HG03378 (cell line): ENCODE results near the gene SETD6.
A peak's percentile ranks its signal among the peaks of the same experiment; 100 is the strongest.

ENCODE experiments used
- ATAC-seq: cut with Tn5 transposase; IDR thresholded peaks from one replicate; pipeline ENCODE4 v1.9.1; 2021; ENCODE audit warnings: mild to moderate bottlenecking, moderate library complexity; ENCODE audit not compliant: unreplicated experiment

Gene SETD6

DNA sequence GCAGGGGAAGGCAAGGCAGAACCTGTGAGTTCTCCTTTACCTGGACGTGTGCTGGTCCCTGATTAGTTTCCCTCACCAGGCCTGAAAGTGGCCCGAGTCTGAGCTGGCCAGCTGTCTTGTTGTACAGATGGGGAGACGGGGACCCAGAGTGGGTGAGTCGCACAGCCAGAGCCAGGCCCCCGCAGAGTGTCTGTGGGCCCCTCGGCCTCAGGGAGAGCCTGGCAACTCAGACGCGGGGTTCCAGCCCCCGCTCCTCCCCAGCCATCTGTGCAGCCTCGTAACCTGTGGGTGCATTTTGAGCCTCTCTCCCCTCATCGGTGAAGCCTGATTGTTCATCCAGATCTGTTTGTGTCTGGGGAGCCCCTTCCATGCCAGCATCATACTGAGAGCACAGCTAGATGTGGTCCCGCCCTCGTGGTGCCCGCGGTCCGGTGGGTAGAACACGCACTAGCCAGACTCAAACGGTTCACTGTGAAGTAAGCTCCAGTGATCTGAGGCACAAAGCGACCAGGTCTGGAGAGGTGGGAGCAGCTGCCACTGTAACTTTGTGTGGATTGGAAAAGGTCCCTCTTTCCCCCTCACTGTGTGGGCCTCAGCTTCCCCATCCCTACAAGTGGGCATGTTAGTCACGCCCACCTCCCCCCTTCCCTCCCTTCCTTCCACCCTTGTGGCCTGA, 21.4 kb upstream of the SETD6 start:
- no peak for ATAC-seq

- ATAC-seq, result peak; percentile 81
Measured at GRCh38 chr16:58494981-58495520, 20.3 kb upstream of the SETD6 start.

GRCh38 chr16:58495521-58496331, 19.6 kb upstream of the SETD6 start:
- no peak for ATAC-seq

DNA sequence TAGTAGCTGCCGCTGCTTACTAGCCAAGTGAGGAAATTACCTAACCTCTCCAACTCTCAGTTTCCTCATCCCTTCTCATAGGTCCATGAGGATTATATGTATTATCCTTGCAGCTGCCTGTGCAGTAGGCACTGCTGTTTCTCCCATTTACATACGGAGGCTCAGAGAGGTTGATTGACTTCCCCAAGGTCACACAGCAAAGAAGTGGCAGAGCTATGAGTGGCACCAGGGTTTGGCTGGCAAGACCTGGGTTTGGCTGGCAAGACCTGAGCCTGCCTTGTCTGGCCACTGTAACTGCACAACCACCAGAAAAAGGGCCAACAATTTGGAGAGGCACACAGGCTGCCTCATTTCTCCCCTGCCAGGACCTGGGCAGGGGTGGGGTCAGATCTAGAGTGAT, 17.8 kb upstream of the SETD6 start:
- no peak for ATAC-seq

- no peak for ATAC-seq
Measured at GRCh38 chr16:58497935-58498334, 17.4 kb upstream of the SETD6 start.

DNA sequence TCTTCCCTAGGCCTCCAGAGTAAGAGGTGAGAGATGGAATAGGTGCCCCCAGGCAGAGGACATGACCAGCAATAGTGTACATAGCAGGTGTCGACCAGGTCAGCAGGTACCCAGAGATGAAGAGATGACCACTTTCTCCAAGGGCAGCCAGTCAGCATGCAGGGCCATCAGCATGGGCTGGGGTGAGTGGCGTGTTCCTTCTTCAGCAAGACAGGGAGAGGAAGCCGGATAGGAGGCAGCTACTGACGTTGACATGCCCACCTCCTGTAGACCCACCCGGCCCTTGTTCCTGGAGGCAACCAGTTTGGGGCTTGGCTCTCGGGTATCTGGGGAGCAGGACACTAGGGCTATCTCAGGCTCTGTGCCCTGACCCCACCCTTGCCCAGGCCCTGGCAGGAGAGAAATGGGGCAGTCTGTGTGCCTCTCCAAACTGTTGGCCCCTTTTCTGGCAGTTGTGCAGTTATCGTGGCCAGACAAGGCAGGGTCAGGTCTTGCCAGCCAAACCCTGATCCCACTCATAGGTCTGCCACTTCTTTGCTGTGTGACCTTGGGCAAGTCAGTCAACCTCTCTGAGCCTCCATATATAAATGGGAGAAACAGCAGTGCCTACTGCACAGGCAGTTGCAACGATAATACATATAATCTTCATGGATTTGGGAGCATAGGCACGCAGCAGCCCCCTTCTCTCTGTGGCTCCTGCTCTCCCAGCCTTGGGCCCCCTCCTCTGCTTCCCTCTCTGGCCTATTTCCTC, 16.8 kb upstream of the SETD6 start:
- ATAC-seq, result no peak

- ATAC-seq, result no peak
Measured at GRCh38 chr16:58499092-58499511, 16.2 kb upstream of the SETD6 start.

DNA sequence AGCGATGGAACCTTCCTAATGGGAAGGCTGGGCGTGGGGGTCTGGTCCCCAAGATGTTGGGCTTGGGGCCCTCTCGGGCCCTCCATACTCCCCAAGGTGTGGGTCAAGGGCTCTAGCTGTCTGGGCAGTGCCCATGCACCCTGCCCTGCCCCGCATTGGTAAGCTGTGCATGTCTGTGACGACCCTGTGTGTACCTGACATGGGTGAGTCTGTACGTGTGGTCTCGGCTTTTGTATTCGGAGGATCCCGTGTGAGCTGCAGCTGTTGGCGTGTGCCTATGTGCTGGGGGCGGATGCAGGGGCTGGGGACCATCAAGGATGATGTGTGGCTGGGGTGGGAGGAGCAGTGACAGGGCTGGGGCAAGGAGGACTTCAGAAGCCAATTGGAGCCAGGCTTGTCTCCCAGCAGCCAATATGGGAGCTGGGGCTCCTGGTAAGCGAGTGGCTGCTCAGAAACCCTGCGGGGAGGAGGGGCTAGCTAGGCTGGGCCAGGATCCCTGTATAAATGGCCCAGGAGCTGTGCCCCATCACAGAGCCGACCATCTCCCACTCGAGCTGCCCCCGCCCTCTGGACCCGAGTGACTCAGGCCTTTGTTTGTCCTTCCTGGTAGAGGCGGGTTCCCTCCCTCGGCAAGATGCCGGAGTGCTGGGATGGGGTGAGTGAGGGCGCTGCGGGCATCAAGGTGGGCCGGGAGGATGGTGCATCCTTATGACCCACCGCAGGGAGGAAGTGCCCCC, 15.5 kb upstream of the SETD6 start, which contains the start of gene NDRG4:
Gene NDRG4 (plus strand): TSS at position 529 of the 737 bp plus-strand sequence. CDS start 106 bp downstream, at position 635.
- peak; percentile 61 for ATAC-seq

GRCh38 chr16:58500430-58501241, 14.7 kb upstream of the SETD6 start:
- no peak for ATAC-seq

GRCh38 chr16:58501242-58502131, 13.8 kb upstream of the SETD6 start:
- ATAC-seq, result no peak

DNA sequence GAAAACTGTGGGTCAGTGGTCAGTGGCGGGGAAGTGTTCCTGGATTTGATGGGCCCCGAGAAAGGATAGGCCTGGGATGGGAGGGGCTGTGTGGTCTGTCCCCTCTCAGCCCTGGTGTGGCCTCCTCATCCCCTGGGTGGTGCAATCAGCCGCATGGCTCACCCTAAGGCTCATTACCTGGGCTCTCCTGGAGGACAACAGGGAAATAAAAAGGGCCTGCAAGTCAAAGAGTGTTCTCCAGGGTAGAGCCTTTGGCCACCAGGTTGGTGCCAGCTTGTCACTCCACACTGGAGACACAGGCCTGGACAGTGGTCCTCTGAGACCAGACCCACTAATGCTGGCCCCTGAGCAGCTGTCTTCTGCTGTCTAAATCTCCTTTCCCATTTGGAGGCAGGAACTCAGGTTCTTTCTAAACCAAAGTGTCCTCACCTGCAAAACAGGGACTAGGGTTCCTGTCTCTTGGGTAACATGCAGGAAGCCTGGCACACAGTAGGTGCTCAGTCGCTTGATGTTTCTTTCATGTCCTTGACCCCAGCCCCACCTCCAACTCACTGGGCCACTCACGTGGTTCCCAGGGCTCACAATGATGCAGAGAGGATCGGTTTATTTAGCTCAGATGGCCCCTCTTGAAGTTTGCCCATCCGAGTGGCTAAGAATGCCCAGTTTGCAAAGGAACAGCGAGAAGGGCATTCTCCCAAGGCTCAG, 12.9 kb upstream of the SETD6 start:
- no peak for ATAC-seq

- ATAC-seq, result no peak
Measured at GRCh38 chr16:58503166-58503862, 12.0 kb upstream of the SETD6 start.

DNA sequence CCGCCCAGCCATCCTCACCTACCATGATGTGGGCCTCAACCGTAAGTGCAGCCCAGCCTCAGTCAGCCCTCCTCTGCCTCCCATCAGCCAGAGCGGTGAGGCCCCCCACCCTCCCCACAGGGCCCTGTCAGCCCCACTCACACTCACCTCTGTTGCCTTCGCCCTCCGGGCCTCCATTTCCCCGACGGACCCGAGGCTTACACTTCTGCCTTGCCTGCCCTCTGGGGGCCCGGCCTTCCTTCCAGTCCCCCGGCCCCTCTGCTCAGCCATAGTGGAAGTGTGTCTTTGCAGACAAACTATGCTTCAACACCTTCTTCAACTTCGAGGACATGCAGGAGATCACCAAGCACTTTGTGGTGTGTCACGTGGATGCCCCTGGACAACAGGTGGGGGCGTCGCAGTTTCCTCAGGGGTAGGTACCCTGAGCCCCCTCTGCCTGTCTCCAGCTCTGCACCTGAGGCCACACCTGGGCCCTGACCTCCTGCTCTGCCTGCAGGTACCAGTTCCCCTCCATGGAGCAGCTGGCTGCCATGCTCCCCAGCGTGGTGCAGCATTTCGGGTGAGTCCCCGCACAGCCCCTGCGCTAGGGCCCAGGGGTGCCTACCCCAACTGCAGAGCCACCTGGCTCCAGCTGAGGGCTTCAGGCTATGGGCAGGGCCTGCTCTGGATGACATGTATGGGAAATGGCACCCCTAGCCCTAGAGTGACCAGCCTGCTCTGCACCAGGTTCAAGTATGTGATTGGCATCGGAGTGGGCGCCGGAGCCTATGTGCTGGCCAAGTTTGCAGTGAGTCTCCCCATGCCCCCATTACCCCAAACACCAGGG, 11.2 kb upstream of the SETD6 start:
- ATAC-seq, result no peak

DNA sequence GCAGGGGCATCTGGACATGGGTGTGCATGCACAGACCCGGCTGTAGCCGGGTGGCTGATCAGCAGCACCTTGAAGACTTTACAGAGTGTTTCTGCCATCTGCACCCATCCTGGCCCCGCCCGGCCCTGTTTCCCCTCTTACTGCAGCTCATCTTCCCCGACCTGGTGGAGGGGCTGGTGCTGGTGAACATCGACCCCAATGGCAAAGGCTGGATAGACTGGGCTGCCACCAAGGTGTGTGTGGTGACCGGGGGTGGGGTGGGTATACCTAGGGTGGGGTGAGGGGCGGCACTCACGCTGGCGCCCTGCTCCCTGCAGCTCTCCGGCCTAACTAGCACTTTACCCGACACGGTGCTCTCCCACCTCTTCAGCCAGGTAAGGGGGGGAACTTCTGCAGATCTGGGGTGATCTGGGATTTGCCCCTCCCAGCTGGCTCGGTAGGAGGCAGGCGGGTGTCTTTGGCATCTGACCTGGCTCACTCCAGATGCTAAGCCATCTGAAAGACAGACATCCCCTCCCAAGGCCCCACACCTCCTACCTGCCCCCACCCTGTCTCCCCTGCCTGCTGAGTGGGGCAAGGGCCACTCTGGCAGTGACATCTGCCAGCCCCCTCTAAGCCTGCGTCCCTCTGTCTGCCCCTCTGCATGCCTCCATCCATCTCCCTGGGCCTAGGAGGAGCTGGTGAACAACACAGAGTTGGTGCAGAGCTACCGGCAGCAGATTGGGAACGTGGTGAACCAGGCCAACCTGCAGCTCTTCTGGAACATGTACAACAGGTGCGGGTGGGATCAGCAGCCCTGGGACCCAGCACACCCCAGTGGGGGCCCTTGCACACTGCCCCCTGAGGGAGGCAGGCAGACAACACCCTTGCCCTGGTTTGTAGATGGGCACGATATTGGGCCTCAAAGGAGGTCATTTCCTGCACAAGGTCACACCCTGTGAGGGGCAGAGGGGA, 8.8 kb upstream of the SETD6 start:
- ATAC-seq, result no peak

- no peak for ATAC-seq
Measured at GRCh38 chr16:58507195-58507962, 7.9 kb upstream of the SETD6 start.
